ENCODE results near the gene AP5S1.
"Not testable (repeated sequence)": the region's sequence is repeated elsewhere in the genome, so short reads cannot be mapped to it uniquely, and the experiment has no call there.

AP5S1 gene

GRCh38 chr20:3786665-3787323 is 33.6 kb upstream of the AP5S1 start, which contains the start of gene CENPB:
TSS of gene CENPB (minus strand) at chr20:3786740. CDS start at chr20:3786483, 257 bp downstream.
- no peak for TF ChIP-seq SNAI2 (CRISPR knock-in tag; IDR thresholded peaks at IDR 0.05)
- TF ChIP-seq, protein P1, sequence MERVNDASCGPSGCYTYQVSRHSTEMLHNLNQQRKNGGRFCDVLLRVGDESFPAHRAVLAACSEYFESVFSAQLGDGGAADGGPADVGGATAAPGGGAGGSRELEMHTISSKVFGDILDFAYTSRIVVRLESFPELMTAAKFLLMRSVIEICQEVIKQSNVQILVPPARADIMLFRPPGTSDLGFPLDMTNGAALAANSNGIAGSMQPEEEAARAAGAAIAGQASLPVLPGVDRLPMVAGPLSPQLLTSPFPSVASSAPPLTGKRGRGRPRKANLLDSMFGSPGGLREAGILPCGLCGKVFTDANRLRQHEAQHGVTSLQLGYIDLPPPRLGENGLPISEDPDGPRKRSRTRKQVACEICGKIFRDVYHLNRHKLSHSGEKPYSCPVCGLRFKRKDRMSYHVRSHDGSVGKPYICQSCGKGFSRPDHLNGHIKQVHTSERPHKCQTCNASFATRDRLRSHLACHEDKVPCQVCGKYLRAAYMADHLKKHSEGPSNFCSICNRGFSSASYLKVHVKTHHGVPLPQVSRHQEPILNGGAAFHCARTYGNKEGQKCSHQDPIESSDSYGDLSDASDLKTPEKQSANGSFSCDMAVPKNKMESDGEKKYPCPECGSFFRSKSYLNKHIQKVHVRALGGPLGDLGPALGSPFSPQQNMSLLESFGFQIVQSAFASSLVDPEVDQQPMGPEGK (CRISPR knock-in tag; IDR thresholded peaks at IDR 0.05; ENCODE audit: borderline replicate concordance): no peak
- ATAC-seq: peak; percentile 86

DNA sequence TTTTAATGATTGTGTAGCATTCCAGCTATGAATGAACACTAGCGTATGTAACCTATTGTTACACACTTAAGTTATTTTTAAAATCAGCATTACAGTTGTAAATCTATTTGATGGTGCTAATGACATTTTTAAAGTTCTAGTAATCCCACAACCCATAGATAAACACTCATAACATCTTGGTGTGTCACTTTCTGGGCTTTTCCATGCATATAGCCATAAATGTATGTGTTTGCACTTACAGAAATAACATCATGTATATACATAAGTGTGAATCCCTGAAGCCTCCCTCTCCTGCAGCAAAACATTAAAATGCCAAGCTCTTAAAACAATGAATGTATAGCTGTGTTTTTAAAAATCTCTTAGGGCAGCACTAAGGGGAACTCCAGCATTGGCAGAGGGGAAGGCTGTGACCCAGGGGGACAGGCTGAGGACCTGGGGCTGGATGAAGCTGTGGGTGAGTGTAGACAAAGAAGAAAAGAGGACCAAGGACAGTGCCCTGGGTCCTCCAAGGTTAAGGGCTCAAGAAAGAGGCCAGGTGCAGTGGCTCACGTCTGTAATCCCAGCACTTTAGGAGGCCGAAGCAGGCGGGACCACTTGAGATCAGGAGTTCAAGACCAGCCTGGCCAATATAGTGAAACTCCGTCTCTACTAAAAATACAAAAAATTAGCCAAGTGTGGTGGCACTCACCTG is 32.9 kb upstream of the AP5S1 start:
- no peak for ATAC-seq
- TF ChIP-seq ARNTL (CRISPR knock-in tag; IDR thresholded peaks at IDR 0.05; ENCODE audit: borderline replicate concordance, low read depth): no peak
- no peak for TF ChIP-seq TSHZ2 (CRISPR knock-in tag; IDR thresholded peaks at IDR 0.05)
- no peak for TF ChIP-seq RARB (CRISPR knock-in tag; IDR thresholded peaks at IDR 0.05)
- TF ChIP-seq, protein P2, sequence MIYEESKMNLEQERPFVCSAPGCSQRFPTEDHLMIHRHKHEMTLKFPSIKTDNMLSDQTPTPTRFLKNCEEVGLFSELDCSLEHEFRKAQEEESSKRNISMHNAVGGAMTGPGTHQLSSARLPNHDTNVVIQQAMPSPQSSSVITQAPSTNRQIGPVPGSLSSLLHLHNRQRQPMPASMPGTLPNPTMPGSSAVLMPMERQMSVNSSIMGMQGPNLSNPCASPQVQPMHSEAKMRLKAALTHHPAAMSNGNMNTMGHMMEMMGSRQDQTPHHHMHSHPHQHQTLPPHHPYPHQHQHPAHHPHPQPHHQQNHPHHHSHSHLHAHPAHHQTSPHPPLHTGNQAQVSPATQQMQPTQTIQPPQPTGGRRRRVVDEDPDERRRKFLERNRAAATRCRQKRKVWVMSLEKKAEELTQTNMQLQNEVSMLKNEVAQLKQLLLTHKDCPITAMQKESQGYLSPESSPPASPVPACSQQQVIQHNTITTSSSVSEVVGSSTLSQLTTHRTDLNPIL (CRISPR knock-in tag; IDR thresholded peaks at IDR 0.05; ENCODE audit: low read depth): no peak
- TF ChIP-seq ESRRG (CRISPR knock-in tag; IDR thresholded peaks at IDR 0.05): no peak
- TF ChIP-seq, protein P1 (CRISPR knock-in tag; IDR thresholded peaks at IDR 0.05; ENCODE audit: borderline replicate concordance): no peak
- TF ChIP-seq POU6F1 (CRISPR knock-in tag; IDR thresholded peaks at IDR 0.05; ENCODE audit: borderline replicate concordance, low read depth): no peak
- no peak for TF ChIP-seq ZFP30 (CRISPR knock-in tag; IDR thresholded peaks at IDR 0.05)
- TF ChIP-seq TCF4 (CRISPR knock-in tag; IDR thresholded peaks at IDR 0.05; ENCODE audit: borderline replicate concordance): no peak

- no peak for TF ChIP-seq ISL1 (CRISPR knock-in tag; IDR thresholded peaks at IDR 0.05)
- TF ChIP-seq ZC3H10 (CRISPR knock-in tag; IDR thresholded peaks at IDR 0.05): no peak
- no peak for TF ChIP-seq TOX (CRISPR knock-in tag; IDR thresholded peaks at IDR 0.05; ENCODE audit: borderline replicate concordance)
- ATAC-seq: no peak
These were observed 31.6 kb upstream of the AP5S1 start for GRCh38 chr20:3788685-3789155.

- not testable (repeated sequence) for ATAC-seq
These were observed 31.1 kb upstream of the AP5S1 start for GRCh38 chr20:3789201-3789600.

DNA sequence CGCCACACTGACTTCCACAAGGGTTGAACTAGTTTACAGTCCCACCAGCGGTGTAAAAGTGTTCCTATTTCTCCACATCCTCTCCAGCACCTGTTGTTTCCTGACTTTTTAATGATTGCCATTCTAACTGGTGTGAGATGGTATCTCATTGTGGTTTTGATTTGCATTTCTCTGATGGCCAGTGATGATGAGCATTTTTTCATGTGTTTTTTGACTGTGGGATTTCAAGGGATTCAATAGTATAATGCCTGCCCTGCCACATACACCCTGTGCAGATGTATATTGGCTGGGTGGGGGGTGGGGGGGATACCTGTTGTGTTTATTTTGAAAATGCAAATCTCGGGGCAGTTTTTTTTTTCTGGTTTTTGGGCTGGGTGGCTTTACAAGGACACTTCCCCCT is 26.2 kb upstream of the AP5S1 start:
- not testable (repeated sequence) for ATAC-seq
